NT2/D1 (cell line): Measurements from ENCODE around the gene JMY.
A peak's percentile ranks its signal among the peaks of the same experiment; 100 is the strongest.

ENCODE experiments used
- DNase-seq: peaks from one replicate; pipeline ENCODE4 v3.0.0-alpha.2; 2011; ENCODE audit warnings: low read depth, low spot score
- H3K27me3 ChIP-seq: 2 replicates; pipeline ENCODE4 v1.6.0; 2011; ENCODE audit warnings: mild to moderate bottlenecking; ENCODE audit not compliant: insufficient read length, insufficient read depth
- H3K36me3 ChIP-seq: 2 replicates; pipeline ENCODE4 v1.6.1; 2011; ENCODE audit warnings: mild to moderate bottlenecking, low read length, mixed read lengths; ENCODE audit not compliant: insufficient read depth, insufficient read length
- H3K4me1 ChIP-seq: 2 replicates; pipeline ENCODE4 v1.5.1; 2011; ENCODE audit not compliant: insufficient read depth, insufficient read length
- H3K4me3 ChIP-seq: 2 replicates; pipeline ENCODE4 v1.5.1; 2011; ENCODE audit warnings: low read depth; ENCODE audit not compliant: insufficient read length
- H3K9ac ChIP-seq: 2 replicates; pipeline ENCODE4 v1.6.0; 2011; ENCODE audit warnings: low read depth; ENCODE audit not compliant: insufficient read length
- H3K9me3 ChIP-seq: 2 replicates; pipeline ENCODE4 v1.5.1; 2011; ENCODE audit warnings: mild to moderate bottlenecking, low read length; ENCODE audit not compliant: insufficient read depth
- SUZ12 ChIP-seq: IDR thresholded peaks from 2 replicates; pipeline ENCODE4 v1.6.1; 2011; ENCODE audit not compliant: insufficient read length, insufficient read depth; ENCODE audit errors: extremely low read depth
- YY1 ChIP-seq: IDR thresholded peaks from 2 replicates; pipeline ENCODE4 v1.6.1; 2011; ENCODE audit not compliant: insufficient read length, insufficient read depth
- ZNF274 ChIP-seq: IDR thresholded peaks from 2 replicates; pipeline ENCODE4 v1.6.1; 2011; ENCODE audit warnings: mild to moderate bottlenecking, low read depth, low read length

The JMY gene

GRCh38 chr5:79256563-79256962 lies 20.6 kb downstream of the JMY start:
- Histone ChIP-seq H3K36me3 (no peaks in the 10 kb centered on the region), H3K4me1 (peaks cover 2% of the 10 kb centered on the region), H3K4me3 (no peak overlapping the region), H3K27me3 (no peaks in the 10 kb centered on the region), H3K9me3 (no peaks in the 10 kb centered on the region), H3K9ac (no peak overlapping the region)
- TF ChIP-seq YY1 (no peak), SUZ12 (no peak), ZNF274 (no peak)
- no peak for DNase-seq

GRCh38 chr5:79257314-79257713 lies 21.4 kb downstream of the JMY start:
- no peak for DNase-seq
- H3K4me3 ChIP-seq = no peak overlapping the region
- H3K27me3 ChIP-seq = no peaks in the 10 kb centered on the region
- H3K36me3 ChIP-seq = no peaks in the 10 kb centered on the region
- peaks cover 2% of the 10 kb centered on the region for H3K4me1 ChIP-seq
- H3K9me3 ChIP-seq = no peaks in the 10 kb centered on the region
- TF ChIP-seq SUZ12 (no peak), YY1 (no peak), ZNF274 (no peak)
- H3K9ac ChIP-seq = no peak overlapping the region

GRCh38 chr5:79258801-79259200 lies 22.9 kb downstream of the JMY start:
- H3K4me1 ChIP-seq = peaks cover 2% of the 10 kb centered on the region
- no peak overlapping the region for H3K4me3 ChIP-seq
- no peak for DNase-seq
- H3K27me3 ChIP-seq = no peaks in the 10 kb centered on the region
- H3K9ac ChIP-seq = no peak overlapping the region
- TF ChIP-seq ZNF274 (no peak), SUZ12 (no peak), YY1 (no peak)
- H3K36me3 ChIP-seq = no peaks in the 10 kb centered on the region
- H3K9me3 ChIP-seq = no peaks in the 10 kb centered on the region

GRCh38 chr5:79259383-79259782 lies 23.5 kb downstream of the JMY start:
- DNase-seq = no peak
- no peaks in the 10 kb centered on the region for H3K36me3 ChIP-seq
- no peak for TF ChIP-seq SUZ12
- H3K9ac ChIP-seq = no peak overlapping the region
- no peak overlapping the region for H3K4me3 ChIP-seq
- H3K9me3 ChIP-seq = no peaks in the 10 kb centered on the region
- peaks cover 2% of the 10 kb centered on the region for H3K4me1 ChIP-seq
- no peaks in the 10 kb centered on the region for H3K27me3 ChIP-seq

GRCh38 chr5:79259810-79260209 lies 23.9 kb downstream of the JMY start:
- TF ChIP-seq SUZ12 (no peak), YY1 (no peak), ZNF274 (no peak)
- H3K36me3 ChIP-seq = no peaks in the 10 kb centered on the region
- no peaks in the 10 kb centered on the region for H3K27me3 ChIP-seq
- no peak overlapping the region for H3K9ac ChIP-seq
- peaks cover 2% of the 10 kb centered on the region for H3K4me1 ChIP-seq
- no peaks in the 10 kb centered on the region for H3K9me3 ChIP-seq
- no peak for DNase-seq
- H3K4me3 ChIP-seq = no peak overlapping the region

- TF ChIP-seq YY1 (no peak), SUZ12 (no peak), ZNF274 (no peak)
- peaks cover 2% of the 10 kb centered on the region for H3K4me1 ChIP-seq
- peak; percentile 18 for DNase-seq
- no peaks in the 10 kb centered on the region for H3K9me3 ChIP-seq
- H3K4me3 ChIP-seq = no peak overlapping the region
- no peaks in the 10 kb centered on the region for H3K36me3 ChIP-seq
- H3K9ac ChIP-seq = no peak overlapping the region
- no peaks in the 10 kb centered on the region for H3K27me3 ChIP-seq
These were observed 26.0 kb downstream of the JMY start for GRCh38 chr5:79261897-79262296.

GRCh38 chr5:79263290-79263689 lies 27.4 kb downstream of the JMY start:
- no peak overlapping the region for H3K9ac ChIP-seq
- no peaks in the 10 kb centered on the region for H3K36me3 ChIP-seq
- no peaks in the 10 kb centered on the region for H3K9me3 ChIP-seq
- peaks cover 2% of the 10 kb centered on the region for H3K4me1 ChIP-seq
- TF ChIP-seq ZNF274 = no peak
- no peak for TF ChIP-seq SUZ12
- TF ChIP-seq YY1 = no peak
- no peak overlapping the region for H3K4me3 ChIP-seq
- no peaks in the 10 kb centered on the region for H3K27me3 ChIP-seq
- DNase-seq = no peak

GRCh38 chr5:79267180-79267579 lies 31.2 kb downstream of the JMY start:
- Histone ChIP-seq H3K9me3 (no peaks in the 10 kb centered on the region), H3K4me3 (no peak overlapping the region), H3K27me3 (no peaks in the 10 kb centered on the region), H3K36me3 (no peaks in the 10 kb centered on the region), H3K9ac (no peak overlapping the region), H3K4me1 (no peaks in the 10 kb centered on the region)
- TF ChIP-seq ZNF274 = no peak
- no peak for TF ChIP-seq YY1
- no peak for TF ChIP-seq SUZ12
- no peak for DNase-seq
